HL-60 (cell line): Measurements from ENCODE around the gene TRMT112.

ENCODE experiments used
- DNase-seq, 2 experiments: peaks; one replicate each; pipeline ENCODE4 v3.0.0-alpha.2; 2010 to 2020; ENCODE audit warnings: low read depth in 1 of 2, low spot score in 1 of 2
- H3K27ac ChIP-seq: fragments of 250-450 bp; sonication (Bioruptor Pico); replicated peaks from 2 replicates; pipeline ENCODE4 v1.5.1; 2020; ENCODE audit warnings: mild to moderate bottlenecking, moderate library complexity
- H3K27me3 ChIP-seq: fragments of 250-450 bp; sonication (Bioruptor Pico); 2 replicates; pipeline ENCODE4 v1.5.1; 2021; ENCODE audit warnings: mild to moderate bottlenecking, moderate library complexity; ENCODE audit not compliant: insufficient read depth, poor library complexity, severe bottlenecking
- H3K4me3 ChIP-seq: replicated peaks from 2 replicates; pipeline ENCODE4 v1.5.1; 2011; ENCODE audit warnings: mild to moderate bottlenecking, control low read depth, low read length; ENCODE audit not compliant: insufficient read depth
- GABPA ChIP-seq: IDR thresholded peaks from 2 replicates; pipeline ENCODE4 v1.6.1; 2012; ENCODE audit warnings: low read depth
- POLR2AphosphoS5 ChIP-seq: IDR thresholded peaks from 2 replicates; pipeline ENCODE4 v1.6.1; 2012; ENCODE audit warnings: low read depth
- SPI1 ChIP-seq: IDR thresholded peaks from 2 replicates; pipeline ENCODE4 v1.6.1; 2012; ENCODE audit warnings: low read depth, mild to moderate bottlenecking, borderline replicate concordance
- TF ChIP-seq, protein P1 (sequence below): IDR thresholded peaks from one replicate; pipeline ENCODE4 v1.5.1; 2011; ENCODE audit warnings: low read length, control low read depth, inconsistent platforms; ENCODE audit not compliant: insufficient read depth
- TF ChIP-seq, protein P2 (sequence below): IDR thresholded peaks from 2 replicates; pipeline ENCODE4 v1.6.1; 2012; ENCODE audit warnings: low read depth; ENCODE audit not compliant: insufficient replicate concordance

TRMT112 gene

DNA sequence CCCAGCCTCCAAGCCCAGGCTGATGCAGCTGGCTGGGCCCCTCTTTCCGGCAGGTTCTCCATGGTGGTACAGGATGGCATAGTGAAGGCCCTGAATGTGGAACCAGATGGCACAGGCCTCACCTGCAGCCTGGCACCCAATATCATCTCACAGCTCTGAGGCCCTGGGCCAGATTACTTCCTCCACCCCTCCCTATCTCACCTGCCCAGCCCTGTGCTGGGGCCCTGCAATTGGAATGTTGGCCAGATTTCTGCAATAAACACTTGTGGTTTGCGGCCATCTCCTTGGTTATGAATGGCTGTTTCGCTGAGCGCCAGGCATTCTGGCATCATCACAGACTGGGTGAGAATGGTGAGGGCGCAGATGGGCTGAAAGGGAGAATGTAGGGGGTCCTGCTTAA is 4.2 kb upstream of the TRMT112 start:
- TF ChIP-seq GABPA: no peak
- TF ChIP-seq POLR2AphosphoS5: no peak
- TF ChIP-seq SPI1: no peak
- TF ChIP-seq, protein P1, sequence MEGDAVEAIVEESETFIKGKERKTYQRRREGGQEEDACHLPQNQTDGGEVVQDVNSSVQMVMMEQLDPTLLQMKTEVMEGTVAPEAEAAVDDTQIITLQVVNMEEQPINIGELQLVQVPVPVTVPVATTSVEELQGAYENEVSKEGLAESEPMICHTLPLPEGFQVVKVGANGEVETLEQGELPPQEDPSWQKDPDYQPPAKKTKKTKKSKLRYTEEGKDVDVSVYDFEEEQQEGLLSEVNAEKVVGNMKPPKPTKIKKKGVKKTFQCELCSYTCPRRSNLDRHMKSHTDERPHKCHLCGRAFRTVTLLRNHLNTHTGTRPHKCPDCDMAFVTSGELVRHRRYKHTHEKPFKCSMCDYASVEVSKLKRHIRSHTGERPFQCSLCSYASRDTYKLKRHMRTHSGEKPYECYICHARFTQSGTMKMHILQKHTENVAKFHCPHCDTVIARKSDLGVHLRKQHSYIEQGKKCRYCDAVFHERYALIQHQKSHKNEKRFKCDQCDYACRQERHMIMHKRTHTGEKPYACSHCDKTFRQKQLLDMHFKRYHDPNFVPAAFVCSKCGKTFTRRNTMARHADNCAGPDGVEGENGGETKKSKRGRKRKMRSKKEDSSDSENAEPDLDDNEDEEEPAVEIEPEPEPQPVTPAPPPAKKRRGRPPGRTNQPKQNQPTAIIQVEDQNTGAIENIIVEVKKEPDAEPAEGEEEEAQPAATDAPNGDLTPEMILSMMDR: no peak
- TF ChIP-seq, protein P2, sequence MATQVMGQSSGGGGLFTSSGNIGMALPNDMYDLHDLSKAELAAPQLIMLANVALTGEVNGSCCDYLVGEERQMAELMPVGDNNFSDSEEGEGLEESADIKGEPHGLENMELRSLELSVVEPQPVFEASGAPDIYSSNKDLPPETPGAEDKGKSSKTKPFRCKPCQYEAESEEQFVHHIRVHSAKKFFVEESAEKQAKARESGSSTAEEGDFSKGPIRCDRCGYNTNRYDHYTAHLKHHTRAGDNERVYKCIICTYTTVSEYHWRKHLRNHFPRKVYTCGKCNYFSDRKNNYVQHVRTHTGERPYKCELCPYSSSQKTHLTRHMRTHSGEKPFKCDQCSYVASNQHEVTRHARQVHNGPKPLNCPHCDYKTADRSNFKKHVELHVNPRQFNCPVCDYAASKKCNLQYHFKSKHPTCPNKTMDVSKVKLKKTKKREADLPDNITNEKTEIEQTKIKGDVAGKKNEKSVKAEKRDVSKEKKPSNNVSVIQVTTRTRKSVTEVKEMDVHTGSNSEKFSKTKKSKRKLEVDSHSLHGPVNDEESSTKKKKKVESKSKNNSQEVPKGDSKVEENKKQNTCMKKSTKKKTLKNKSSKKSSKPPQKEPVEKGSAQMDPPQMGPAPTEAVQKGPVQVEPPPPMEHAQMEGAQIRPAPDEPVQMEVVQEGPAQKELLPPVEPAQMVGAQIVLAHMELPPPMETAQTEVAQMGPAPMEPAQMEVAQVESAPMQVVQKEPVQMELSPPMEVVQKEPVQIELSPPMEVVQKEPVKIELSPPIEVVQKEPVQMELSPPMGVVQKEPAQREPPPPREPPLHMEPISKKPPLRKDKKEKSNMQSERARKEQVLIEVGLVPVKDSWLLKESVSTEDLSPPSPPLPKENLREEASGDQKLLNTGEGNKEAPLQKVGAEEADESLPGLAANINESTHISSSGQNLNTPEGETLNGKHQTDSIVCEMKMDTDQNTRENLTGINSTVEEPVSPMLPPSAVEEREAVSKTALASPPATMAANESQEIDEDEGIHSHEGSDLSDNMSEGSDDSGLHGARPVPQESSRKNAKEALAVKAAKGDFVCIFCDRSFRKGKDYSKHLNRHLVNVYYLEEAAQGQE: no peak
- Histone ChIP-seq H3K27ac (no peak overlapping the region), H3K4me3 (no peak overlapping the region), H3K27me3 (no peaks in the 10 kb centered on the region)
- DNase-seq: no peak

DNA sequence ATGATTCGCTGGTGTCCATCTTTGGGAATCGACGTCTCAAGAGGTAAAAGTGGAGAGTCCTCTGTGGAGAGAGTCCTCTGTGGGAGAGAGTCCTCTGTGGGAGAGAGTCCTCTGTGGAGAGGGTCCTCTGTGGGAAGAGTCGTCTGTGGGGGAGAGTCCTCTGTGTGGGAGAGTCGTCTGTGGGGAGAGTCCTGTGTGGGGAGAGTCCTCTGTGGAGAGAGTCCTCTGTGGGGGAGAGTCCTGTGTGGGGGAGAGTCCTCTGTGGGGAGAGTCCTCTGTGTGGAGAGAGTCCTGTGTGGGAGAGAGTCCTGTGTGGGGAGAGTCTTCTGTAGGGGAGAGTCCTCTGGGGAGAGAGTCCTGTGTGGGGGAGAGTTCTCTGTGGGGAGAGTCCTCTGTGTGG is 3.7 kb upstream of the TRMT112 start:
- TF ChIP-seq SPI1: no peak
- TF ChIP-seq POLR2AphosphoS5: no peak
- TF ChIP-seq, protein P1: no peak
- no peak for TF ChIP-seq GABPA
- TF ChIP-seq, protein P2: no peak
- no peak overlapping the region for H3K27ac ChIP-seq
- no peak for DNase-seq
- H3K27me3 ChIP-seq: no peaks in the 10 kb centered on the region
- no peak overlapping the region for H3K4me3 ChIP-seq

GRCh38 chr11:64320556-64320955 is 3.2 kb upstream of the TRMT112 start:
- Histone ChIP-seq H3K4me3 (no peak overlapping the region), H3K27me3 (no peaks in the 10 kb centered on the region), H3K27ac (no peak overlapping the region)
- DNase-seq: no peak
- TF ChIP-seq POLR2AphosphoS5 (no peak), SPI1 (no peak), GABPA (no peak)
- TF ChIP-seq, protein P1: no peak
- TF ChIP-seq, protein P2: no peak
